HCT116 (cell line): ENCODE results near the gene ACAD8. TPM values are rescaled to one million over a fixed set of nuclear protein-coding genes. Genes with fewer than 3 reads are reported as not detected.

Experiments used
- ATAC-seq: fragments of 200-7000 bp; cut with Tn5 transposase; 2 replicates; pipeline ENCODE4 v1.9.1; 2020; ENCODE audit warnings: mild to moderate bottlenecking, moderate library complexity
- BruUV-seq: library from RNA; stranded (reverse); fragments of 400-500 nt; replicated peaks from 2 replicates; lab custom pipeline; 2021; lab: Mats Ljungman, UMichigan
- CTCF ChIA-PET: fragments of 300-600 bp; sonication (Branson Sonifier 250); formaldehyde crosslinking; loops from one replicate; lab custom pipeline; 2021; ENCODE audit warnings: antibody characterized with exemption; lab: Charles Lee
- POLR2A ChIA-PET: fragments of 300-600, 350-600 bp; sonication (Branson Sonifier 250); formaldehyde crosslinking; loops from one replicate; lab custom pipeline; 2021; ENCODE audit warnings: antibody characterized with exemption; lab: Charles Lee
- RAD21 ChIA-PET, 2 experiments: fragments of 300-600 bp; sonication (Branson Sonifier 250); formaldehyde crosslinking; loops; one replicate each; lab custom pipeline; 2023; ENCODE audit warnings: low total read pairs in 2 of 2; ENCODE audit not compliant: uncharacterized antibody in 2 of 2, unreplicated experiment in 2 of 2, low non-redundant PET in 1 of 2; lab: Charles Lee
- DNase-seq: peaks from one replicate; pipeline ENCODE4 v3.0.0-alpha.2; 2010; ENCODE audit warnings: low read depth, low spot score
- H2AFZ ChIP-seq: fragments of 200-600 bp; shearing (Covaris generic), sonication (generic); 2 replicates; pipeline ENCODE4 v1.6.1; 2017; ENCODE audit warnings: low read depth, mixed run types, mixed read lengths, antibody characterized with exemption, low read length; ENCODE audit not compliant: poor library complexity, severe bottlenecking
- H3K27ac ChIP-seq: 2 replicates; pipeline ENCODE4 v1.5.1; 2012; ENCODE audit warnings: low read depth, low read length
- H3K27me3 ChIP-seq: fragments of 200-600 bp; sonication (generic); 2 replicates; pipeline ENCODE4 v1.6.1; 2016; ENCODE audit warnings: mixed run types, low read length, mixed read lengths; ENCODE audit not compliant: insufficient read depth
- H3K36me3 ChIP-seq, 2 experiments: fragments of 200-500 bp in 1 of 2; fragments of 200-600 bp in 1 of 2; sonication (Bioruptor generic) in 1 of 2; sonication (generic) in 1 of 2; 2 replicates each; pipeline versions ENCODE4 v1.5.1 to v1.6.1; 2014 to 2016; ENCODE audit warnings: low read length in 2 of 2, inconsistent platforms in 1 of 2, mixed read lengths in 1 of 2, mixed run types in 1 of 2; ENCODE audit not compliant: insufficient read depth in 2 of 2, control insufficient read depth in 1 of 2
- H3K4me1 ChIP-seq, 2 experiments: fragments of 200-600 bp in 1 of 2; sonication (generic) in 1 of 2; 2 replicates each; pipeline versions ENCODE4 v1.5.1 to v1.6.1; 2012 to 2017; ENCODE audit warnings: low read length in 2 of 2, inconsistent platforms in 1 of 2, mild to moderate bottlenecking in 1 of 2, mixed read lengths in 1 of 2, mixed run types in 1 of 2, moderate library complexity in 1 of 2; ENCODE audit not compliant: insufficient read depth in 2 of 2, control insufficient read depth in 1 of 2
- H3K4me2 ChIP-seq: fragments of 200-600 bp; sonication (generic); 2 replicates; pipeline ENCODE4 v1.6.1; 2017; ENCODE audit warnings: mixed run types, low read length, mixed read lengths
- H3K4me3 ChIP-seq, 2 experiments: fragments of 200-600 bp in 1 of 2; sonication (generic) in 1 of 2; replicated peaks in 1 of 2; 2 replicates each; pipeline ENCODE4 v1.5.1; 2011 to 2016; ENCODE audit warnings: low read length in 2 of 2, control low read depth in 1 of 2, low read depth in 1 of 2, mild to moderate bottlenecking in 1 of 2, mixed read lengths in 1 of 2, mixed run types in 1 of 2
- H3K79me2 ChIP-seq: fragments of 200-600 bp; sonication (generic); 2 replicates; pipeline ENCODE4 v1.6.1; 2017; ENCODE audit warnings: mild to moderate bottlenecking, mixed run types, low read length, moderate library complexity, mixed read lengths; ENCODE audit not compliant: insufficient read depth
- H3K9ac ChIP-seq: fragments of 200-600 bp; sonication (generic); 2 replicates; pipeline ENCODE4 v1.6.1; 2016; ENCODE audit warnings: low read length, mixed read lengths
- H3K9me2 ChIP-seq: fragments of 200-600 bp; sonication (generic), shearing (Covaris generic); 2 replicates; pipeline ENCODE4 v1.6.1; 2017; ENCODE audit warnings: mixed run types, mild to moderate bottlenecking, moderate library complexity; ENCODE audit not compliant: insufficient read depth
- H3K9me3 ChIP-seq, 2 experiments: fragments of 200-500 bp in 1 of 2; fragments of 200-600 bp in 1 of 2; sonication (Bioruptor generic) in 1 of 2; sonication (generic) in 1 of 2; 2 replicates each; pipeline ENCODE4 v1.6.1; 2014 to 2017; ENCODE audit warnings: low read length in 2 of 2, mixed read lengths in 2 of 2, inconsistent platforms in 1 of 2, low read depth in 1 of 2, mild to moderate bottlenecking in 1 of 2, mixed run types in 1 of 2, moderate library complexity in 1 of 2; ENCODE audit not compliant: control insufficient read depth in 1 of 2, insufficient read depth in 1 of 2
- H4K20me1 ChIP-seq: fragments of 200-600 bp; sonication (generic), shearing (Covaris generic); 2 replicates; pipeline ENCODE4 v1.6.1; 2017; ENCODE audit warnings: mixed run types, mild to moderate bottlenecking, moderate library complexity; ENCODE audit not compliant: insufficient read depth
- CBX3 ChIP-seq: IDR thresholded peaks from 2 replicates; pipeline ENCODE4 v1.6.1; 2012; ENCODE audit warnings: low read depth
- CTCF ChIP-seq, 3 experiments: fragments of 200-600 bp in 1 of 3; sonication (generic) in 1 of 3; IDR thresholded peaks in 2 of 3; conservative IDR thresholded peaks in 1 of 3; 2 replicates each; pipeline ENCODE4 v1.5.1; 2012 to 2017; ENCODE audit warnings: low read depth in 2 of 3, low read length in 2 of 3, antibody characterized with exemption in 1 of 3, borderline replicate concordance in 1 of 3, control low read depth in 1 of 3, mild to moderate bottlenecking in 1 of 3, mixed read lengths in 1 of 3, mixed run types in 1 of 3, moderate library complexity in 1 of 3; ENCODE audit not compliant: insufficient read depth in 1 of 3
- FOSL1 ChIP-seq: IDR thresholded peaks from 2 replicates; pipeline ENCODE4 v1.6.1; 2012; ENCODE audit warnings: low read depth
- JUND ChIP-seq: IDR thresholded peaks from 2 replicates; pipeline ENCODE4 v1.6.1; 2012
- MAX ChIP-seq: IDR thresholded peaks from 2 replicates; pipeline ENCODE4 v1.6.1; 2012
- RAD21 ChIP-seq: IDR thresholded peaks from 2 replicates; pipeline ENCODE4 v1.6.1; 2012; ENCODE audit warnings: low read depth, mild to moderate bottlenecking
- REST ChIP-seq: IDR thresholded peaks from 2 replicates; pipeline ENCODE4 v1.6.1; 2012; ENCODE audit warnings: low read depth
- SIN3A ChIP-seq: IDR thresholded peaks from 2 replicates; pipeline ENCODE4 v1.6.1; 2012; ENCODE audit warnings: low read depth
- SP1 ChIP-seq: IDR thresholded peaks from 2 replicates; pipeline ENCODE4 v1.6.1; 2012; ENCODE audit warnings: low read depth
- SRF ChIP-seq: IDR thresholded peaks from 2 replicates; pipeline ENCODE4 v1.6.1; 2012; ENCODE audit warnings: low read depth
- TCF7L2 ChIP-seq: IDR thresholded peaks from 2 replicates; pipeline ENCODE4 v1.7.0; 2011; ENCODE audit warnings: borderline replicate concordance, inconsistent platforms; ENCODE audit not compliant: insufficient read depth, insufficient read length; ENCODE audit errors: extremely low read depth
- YY1 ChIP-seq: IDR thresholded peaks from 2 replicates; pipeline ENCODE4 v1.6.1; 2011; ENCODE audit warnings: low read length, low read depth, moderate library complexity, mild to moderate bottlenecking; ENCODE audit not compliant: insufficient replicate concordance; ENCODE audit errors: extremely low read depth
- ZNF274 ChIP-seq: fragments of 200-500 bp; sonication (Bioruptor generic); IDR thresholded peaks from 2 replicates; pipeline ENCODE4 v1.6.1; 2014; ENCODE audit warnings: mild to moderate bottlenecking, low read depth, low read length, inconsistent platforms
- intact Hi-C: fragments of 100-400 bp; cut with micrococcal nuclease; formaldehyde crosslinking; loops from 2 replicates; pipeline ENCODE4 v1.10.0; 2022
- total RNA-seq: library from RNA; stranded (reverse); gene quantifications from one replicate; pipeline ENCODE4 v1.2.1, GENCODE V29; 2021; ENCODE audit not compliant: unreplicated experiment

ACAD8 gene
- total RNA-seq, 1 experiment from 2014 or later: 21.0 TPM

GRCh38 chr11:134215836-134216235 is 37.5 kb upstream of the ACAD8 start:
- H3K79me2 ChIP-seq: peaks cover 99% of the 10 kb centered on the region
- no peaks in the 10 kb centered on the region for H3K9me2 ChIP-seq
- no peak overlapping the region for H3K4me2 ChIP-seq
- no peak overlapping the region for H2AFZ ChIP-seq
- TF ChIP-seq MAX (no peak), CTCF (IDR thresholded peaks at IDR 0.05 in 2 of 3, conservative IDR thresholded peaks at IDR 0.05 in 1 of 3; ENCODE audit: borderline replicate concordance in 1 of 3, insufficient read depth in 1 of 3, low read depth in 2 of 3, low read length in 2 of 3) (no peak), SRF (no peak), FOSL1 (no peak), SIN3A (no peak), SP1 (no peak), CBX3 (no peak), YY1 (no peak), RAD21 (no peak)
- no peaks in the 10 kb centered on the region for H3K4me1 ChIP-seq
- H3K9me3 ChIP-seq: no peaks in the 10 kb centered on the region
- no peaks in the 10 kb centered on the region for H3K27me3 ChIP-seq
- no peak overlapping the region for H3K27ac ChIP-seq
- RAD21 ChIA-PET: no interaction called here
- no peak for DNase-seq
- no TSS peak for BruUV-seq
- intact Hi-C loops: no loop called here
- H3K9ac ChIP-seq: no peak overlapping the region
- peaks cover 22 to 39% of the 10 kb centered on the region in 2 experiments for H3K36me3 ChIP-seq
- ATAC-seq: no peak
- H4K20me1 ChIP-seq: peaks cover 25% of the 10 kb centered on the region; the same call in 1 of the 2 replicates
- no peak overlapping the region for H3K4me3 ChIP-seq
- CTCF ChIA-PET: no interaction called here
- POLR2A ChIA-PET: no interaction called here

- no peak for ATAC-seq
- H3K79me2 ChIP-seq: peaks cover 99% of the 10 kb centered on the region
- H3K27me3 ChIP-seq: no peaks in the 10 kb centered on the region
- H3K27ac ChIP-seq: no peak overlapping the region
- no peak overlapping the region for H3K4me3 ChIP-seq
- H3K9me2 ChIP-seq: no peaks in the 10 kb centered on the region
- peaks cover 25% of the 10 kb centered on the region; the same call in 1 of the 2 replicates for H4K20me1 ChIP-seq
- H3K9ac ChIP-seq: no peak overlapping the region
- intact Hi-C loops: no loop called here
- H2AFZ ChIP-seq: no peak overlapping the region
- no peak overlapping the region for H3K4me2 ChIP-seq
- ChIA-PET POLR2A (no interaction called here), CTCF (no interaction called here), RAD21 (no interaction called here)
- no TSS peak for BruUV-seq
- no peaks in the 10 kb centered on the region for H3K9me3 ChIP-seq
- DNase-seq: no peak
- no peaks in the 10 kb centered on the region for H3K4me1 ChIP-seq
- H3K36me3 ChIP-seq: peaks cover 23 to 39% of the 10 kb centered on the region in 2 experiments
- TF ChIP-seq RAD21 (no peak), REST (no peak), TCF7L2 (no peak), CTCF (IDR thresholded peaks at IDR 0.05 in 2 of 3, conservative IDR thresholded peaks at IDR 0.05 in 1 of 3; ENCODE audit: borderline replicate concordance in 1 of 3, insufficient read depth in 1 of 3, low read depth in 2 of 3, low read length in 2 of 3) (no peak), JUND (no peak), ZNF274 (no peak)
These were observed 36.6 kb upstream of the ACAD8 start for GRCh38 chr11:134216816-134217215.
